Measurements from ENCODE around the gene CCDC47.

The CCDC47 gene

GRCh38 chr17:63714550-63715277 lies 58.7 kb downstream of the CCDC47 start:
- TF ChIP-seq CTCF (IDR thresholded peaks at IDR 0.05; ENCODE audit: low read depth, low read length) (no peak), EZH2phosphoT487 (IDR thresholded peaks at IDR 0.05; ENCODE audit: low read depth) (no peak)
- H3K9ac ChIP-seq (ENCODE audit: low read length) = no peak overlapping the region
- H3K36me3 ChIP-seq (replicated peaks; ENCODE audit: low read depth, low read length) = peaks cover 18% of the 10 kb centered on the region
- no peak overlapping the region for H2AFZ ChIP-seq (ENCODE audit: low read depth, low read length)
- no peaks in the 10 kb centered on the region for H3K27me3 ChIP-seq (ENCODE audit: low read depth, low read length)
- H3K9me3 ChIP-seq (ENCODE audit: insufficient read depth, low read length) = no peaks in the 10 kb centered on the region
- no peak overlapping the region for H3K27ac ChIP-seq (ENCODE audit: low read length)
- no peaks in the 10 kb centered on the region for H4K20me1 ChIP-seq (ENCODE audit: insufficient read depth, low read length)
- H3K79me2 ChIP-seq (ENCODE audit: low read length) = no peaks in the 10 kb centered on the region
- no peak overlapping the region for H3K4me3 ChIP-seq (ENCODE audit: low read length)
- H3K4me1 ChIP-seq (ENCODE audit: low read length) = no peaks in the 10 kb centered on the region
- no peak overlapping the region for H3K4me2 ChIP-seq (ENCODE audit: low read length)

- Histone ChIP-seq H2AFZ (ENCODE audit: low read depth, low read length) (no peak overlapping the region), H3K79me2 (ENCODE audit: low read length) (no peaks in the 10 kb centered on the region), H3K4me3 (ENCODE audit: low read length) (no peak overlapping the region), H3K27ac (ENCODE audit: low read length) (no peak overlapping the region), H3K4me1 (ENCODE audit: low read length) (no peaks in the 10 kb centered on the region), H3K4me2 (ENCODE audit: low read length) (no peak overlapping the region), H3K36me3 (replicated peaks; ENCODE audit: low read depth, low read length) (peaks cover 34% of the 10 kb centered on the region), H3K9me3 (ENCODE audit: insufficient read depth, low read length) (no peaks in the 10 kb centered on the region), H3K27me3 (ENCODE audit: low read depth, low read length) (no peaks in the 10 kb centered on the region), H3K9ac (ENCODE audit: low read length) (no peak overlapping the region), H4K20me1 (ENCODE audit: insufficient read depth, low read length) (no peaks in the 10 kb centered on the region)
- TF ChIP-seq EZH2phosphoT487 (IDR thresholded peaks at IDR 0.05; ENCODE audit: low read depth) (no peak), CTCF (IDR thresholded peaks at IDR 0.05; ENCODE audit: low read depth, low read length) (no peak)
Observed at GRCh38 chr17:63709110-63709509, 64.3 kb downstream of the CCDC47 start.

- Histone ChIP-seq H3K4me2 (ENCODE audit: low read length) (no peak overlapping the region), H3K27me3 (ENCODE audit: low read depth, low read length) (no peaks in the 10 kb centered on the region), H3K9ac (ENCODE audit: low read length) (no peak overlapping the region), H4K20me1 (ENCODE audit: insufficient read depth, low read length) (no peaks in the 10 kb centered on the region), H3K36me3 (replicated peaks; ENCODE audit: low read depth, low read length) (peaks cover 36% of the 10 kb centered on the region), H3K4me3 (ENCODE audit: low read length) (no peak overlapping the region), H3K9me3 (ENCODE audit: insufficient read depth, low read length) (no peaks in the 10 kb centered on the region), H3K79me2 (ENCODE audit: low read length) (no peaks in the 10 kb centered on the region), H2AFZ (ENCODE audit: low read depth, low read length) (no peak overlapping the region), H3K4me1 (ENCODE audit: low read length) (peaks cover 4% of the 10 kb centered on the region), H3K27ac (ENCODE audit: low read length) (no peak overlapping the region)
- TF ChIP-seq CTCF (IDR thresholded peaks at IDR 0.05; ENCODE audit: low read depth, low read length) (no peak), EZH2phosphoT487 (IDR thresholded peaks at IDR 0.05; ENCODE audit: low read depth) (no peak)
Observed at GRCh38 chr17:63707151-63707550, 66.2 kb downstream of the CCDC47 start.

- H3K27ac ChIP-seq (ENCODE audit: low read length) = no peak overlapping the region
- no peaks in the 10 kb centered on the region for H3K27me3 ChIP-seq (ENCODE audit: low read depth, low read length)
- H4K20me1 ChIP-seq (ENCODE audit: insufficient read depth, low read length) = no peaks in the 10 kb centered on the region
- TF ChIP-seq CTCF (IDR thresholded peaks at IDR 0.05; ENCODE audit: low read depth, low read length) (no peak), EZH2phosphoT487 (IDR thresholded peaks at IDR 0.05; ENCODE audit: low read depth) (no peak)
- no peak overlapping the region for H3K9ac ChIP-seq (ENCODE audit: low read length)
- H3K9me3 ChIP-seq (ENCODE audit: insufficient read depth, low read length) = no peaks in the 10 kb centered on the region
- no peak overlapping the region for H2AFZ ChIP-seq (ENCODE audit: low read depth, low read length)
- H3K79me2 ChIP-seq (ENCODE audit: low read length) = peaks cover under 1% of the 10 kb centered on the region; the same call in 1 of the 2 replicates
- H3K4me2 ChIP-seq (ENCODE audit: low read length) = no peak overlapping the region
- peaks cover 10% of the 10 kb centered on the region for H3K4me1 ChIP-seq (ENCODE audit: low read length)
- no peak overlapping the region for H3K4me3 ChIP-seq (ENCODE audit: low read length)
- peaks cover 37% of the 10 kb centered on the region for H3K36me3 ChIP-seq (replicated peaks; ENCODE audit: low read depth, low read length)
Observed at GRCh38 chr17:63706336-63707082, 66.9 kb downstream of the CCDC47 start.
